ENCODE results near the gene HSPA4L. TPM values are rescaled to one million over a fixed set of nuclear protein-coding genes. Genes with fewer than 3 reads are reported as not detected.

Gene HSPA4L
- total RNA-seq, 1 donor from 2014 or later = 1.6 TPM

- Histone ChIP-seq H3K36me3 (ENCODE audit: control insufficient read depth in 3 of 3, insufficient read depth in 3 of 3, low read length in 3 of 3) (no peaks in the 10 kb centered on the region), H3K27me3 (ENCODE audit: control insufficient read depth in 3 of 3, insufficient read depth in 3 of 3, low read length in 3 of 3) (no peaks in the 10 kb centered on the region), H3K9me3 (ENCODE audit: control insufficient read depth in 3 of 3, low read length in 3 of 3) (peaks cover 0 to 2% (median 0%) of the 10 kb centered on the region in 3 donors), H3K27ac (ENCODE audit: low read depth, low read length) (no peak overlapping the region), H3K9ac (ENCODE audit: low read depth in 1 of 3, low read length in 3 of 3) (no peak overlapping the region), H3K4me3 (ENCODE audit: low read length in 3 of 3) (no peak overlapping the region), H3K4me1 (ENCODE audit: control insufficient read depth in 3 of 3, insufficient read depth in 3 of 3, low read length in 3 of 3) (no peaks in the 10 kb centered on the region)
Observed at GRCh38 chr4:127856196-127856812, 74.2 kb downstream of the HSPA4L start.

- Histone ChIP-seq H3K27ac (ENCODE audit: low read depth, low read length) (no peak overlapping the region), H3K9ac (ENCODE audit: low read depth in 1 of 3, low read length in 3 of 3) (no peak overlapping the region), H3K27me3 (ENCODE audit: control insufficient read depth in 3 of 3, insufficient read depth in 3 of 3, low read length in 3 of 3) (no peaks in the 10 kb centered on the region), H3K4me3 (ENCODE audit: low read length in 3 of 3) (no peak overlapping the region), H3K36me3 (ENCODE audit: control insufficient read depth in 3 of 3, insufficient read depth in 3 of 3, low read length in 3 of 3) (no peaks in the 10 kb centered on the region), H3K4me1 (ENCODE audit: control insufficient read depth in 3 of 3, insufficient read depth in 3 of 3, low read length in 3 of 3) (no peaks in the 10 kb centered on the region), H3K9me3 (ENCODE audit: control insufficient read depth in 3 of 3, low read length in 3 of 3) (peaks cover 0 to 2% (median 0%) of the 10 kb centered on the region in 3 donors)
Observed at GRCh38 chr4:127856813-127857447, 74.8 kb downstream of the HSPA4L start.

GRCh38 chr4:127857641-127858040 is 75.5 kb downstream of the HSPA4L start:
- no peak overlapping the region for H3K4me3 ChIP-seq (ENCODE audit: low read length in 3 of 3)
- H3K9me3 ChIP-seq (ENCODE audit: control insufficient read depth in 3 of 3, low read length in 3 of 3) = peaks cover 0 to 2% (median 0%) of the 10 kb centered on the region in 3 donors
- H3K9ac ChIP-seq (ENCODE audit: low read depth in 1 of 3, low read length in 3 of 3) = no peak overlapping the region
- H3K36me3 ChIP-seq (ENCODE audit: control insufficient read depth in 3 of 3, insufficient read depth in 3 of 3, low read length in 3 of 3) = no peaks in the 10 kb centered on the region
- H3K27me3 ChIP-seq (ENCODE audit: control insufficient read depth in 3 of 3, insufficient read depth in 3 of 3, low read length in 3 of 3) = no peaks in the 10 kb centered on the region
- no peak overlapping the region for H3K27ac ChIP-seq (ENCODE audit: low read depth, low read length)
- H3K4me1 ChIP-seq (ENCODE audit: control insufficient read depth in 3 of 3, insufficient read depth in 3 of 3, low read length in 3 of 3) = no peaks in the 10 kb centered on the region

GRCh38 chr4:127868196-127868595 is 86.1 kb downstream of the HSPA4L start:
- H3K4me1 ChIP-seq (ENCODE audit: control insufficient read depth in 3 of 3, insufficient read depth in 3 of 3, low read length in 3 of 3) = no peaks in the 10 kb centered on the region
- H3K4me3 ChIP-seq (ENCODE audit: low read length in 3 of 3) = no peak overlapping the region
- peaks cover 0 to 3% (median 0%) of the 10 kb centered on the region in 3 donors for H3K9me3 ChIP-seq (ENCODE audit: control insufficient read depth in 3 of 3, low read length in 3 of 3)
- H3K27me3 ChIP-seq (ENCODE audit: control insufficient read depth in 3 of 3, insufficient read depth in 3 of 3, low read length in 3 of 3) = no peaks in the 10 kb centered on the region
- no peak overlapping the region for H3K9ac ChIP-seq (ENCODE audit: low read depth in 1 of 3, low read length in 3 of 3)
- no peaks in the 10 kb centered on the region for H3K36me3 ChIP-seq (ENCODE audit: control insufficient read depth in 3 of 3, insufficient read depth in 3 of 3, low read length in 3 of 3)
- H3K27ac ChIP-seq (ENCODE audit: low read depth, low read length) = no peak overlapping the region

- Histone ChIP-seq H3K36me3 (ENCODE audit: control insufficient read depth in 3 of 3, insufficient read depth in 3 of 3, low read length in 3 of 3) (no peaks in the 10 kb centered on the region), H3K4me3 (ENCODE audit: low read length in 3 of 3) (no peak overlapping the region), H3K27ac (ENCODE audit: low read depth, low read length) (no peak overlapping the region), H3K27me3 (ENCODE audit: control insufficient read depth in 3 of 3, insufficient read depth in 3 of 3, low read length in 3 of 3) (no peaks in the 10 kb centered on the region), H3K4me1 (ENCODE audit: control insufficient read depth in 3 of 3, insufficient read depth in 3 of 3, low read length in 3 of 3) (no peaks in the 10 kb centered on the region), H3K9ac (ENCODE audit: low read depth in 1 of 3, low read length in 3 of 3) (no peak overlapping the region), H3K9me3 (ENCODE audit: control insufficient read depth in 3 of 3, low read length in 3 of 3) (peaks cover 0 to 3% (median 0%) of the 10 kb centered on the region in 3 donors)
Observed at GRCh38 chr4:127870281-127870680, 88.2 kb downstream of the HSPA4L start.

GRCh38 chr4:127870688-127871087 is 88.6 kb downstream of the HSPA4L start:
- H3K9ac ChIP-seq (ENCODE audit: low read depth in 1 of 3, low read length in 3 of 3) = no peak overlapping the region
- H3K27me3 ChIP-seq (ENCODE audit: control insufficient read depth in 3 of 3, insufficient read depth in 3 of 3, low read length in 3 of 3) = no peaks in the 10 kb centered on the region
- no peaks in the 10 kb centered on the region for H3K36me3 ChIP-seq (ENCODE audit: control insufficient read depth in 3 of 3, insufficient read depth in 3 of 3, low read length in 3 of 3)
- peaks cover 0 to 3% (median 0%) of the 10 kb centered on the region in 3 donors for H3K9me3 ChIP-seq (ENCODE audit: control insufficient read depth in 3 of 3, low read length in 3 of 3)
- H3K4me3 ChIP-seq (ENCODE audit: low read length in 3 of 3) = no peak overlapping the region
- H3K27ac ChIP-seq (ENCODE audit: low read depth, low read length) = no peak overlapping the region
- no peaks in the 10 kb centered on the region for H3K4me1 ChIP-seq (ENCODE audit: control insufficient read depth in 3 of 3, insufficient read depth in 3 of 3, low read length in 3 of 3)

GRCh38 chr4:127875791-127876190 is 93.7 kb downstream of the HSPA4L start:
- no peak overlapping the region for H3K4me3 ChIP-seq (ENCODE audit: low read length in 3 of 3)
- H3K9me3 ChIP-seq (ENCODE audit: control insufficient read depth in 3 of 3, low read length in 3 of 3) = peaks cover 0 to 3% (median 0%) of the 10 kb centered on the region in 3 donors
- no peak overlapping the region for H3K27ac ChIP-seq (ENCODE audit: low read depth, low read length)
- H3K4me1 ChIP-seq (ENCODE audit: control insufficient read depth in 3 of 3, insufficient read depth in 3 of 3, low read length in 3 of 3) = peaks cover 0 to under 1% (median 0%) of the 10 kb centered on the region in 3 donors
- H3K36me3 ChIP-seq (ENCODE audit: control insufficient read depth in 3 of 3, insufficient read depth in 3 of 3, low read length in 3 of 3) = no peaks in the 10 kb centered on the region
- H3K9ac ChIP-seq (ENCODE audit: low read depth in 1 of 3, low read length in 3 of 3) = no peak overlapping the region
- H3K27me3 ChIP-seq (ENCODE audit: control insufficient read depth in 3 of 3, insufficient read depth in 3 of 3, low read length in 3 of 3) = no peaks in the 10 kb centered on the region

GRCh38 chr4:127880763-127881562 is 98.8 kb downstream of the HSPA4L start, which contains the start of gene PLK4:
PLK4 (plus strand) TSS chr4:127880893; CDS start chr4:127881135, 242 bp downstream.
- peak within 1 kb of the TSS; percentile 39 for H3K27ac ChIP-seq (ENCODE audit: low read depth, low read length)
- no peaks in the 10 kb centered on the region for H3K9me3 ChIP-seq (ENCODE audit: control insufficient read depth in 3 of 3, low read length in 3 of 3)
- peaks cover 5 to 10% (median 7%) of the 10 kb centered on the region in 3 donors for H3K4me1 ChIP-seq (ENCODE audit: control insufficient read depth in 3 of 3, insufficient read depth in 3 of 3, low read length in 3 of 3)
- H3K4me3 ChIP-seq (ENCODE audit: low read length in 3 of 3) = peak within 1 kb of the TSS; percentile 89 to 93 (median 89)
- no peaks in the 10 kb centered on the region for H3K36me3 ChIP-seq (ENCODE audit: control insufficient read depth in 3 of 3, insufficient read depth in 3 of 3, low read length in 3 of 3)
- no peaks in the 10 kb centered on the region for H3K27me3 ChIP-seq (ENCODE audit: control insufficient read depth in 3 of 3, insufficient read depth in 3 of 3, low read length in 3 of 3)
- H3K9ac ChIP-seq (ENCODE audit: low read depth in 1 of 3, low read length in 3 of 3) = peak within 1 kb of the TSS; percentile 72 to 83 (median 80)

- Histone ChIP-seq H3K27ac (ENCODE audit: low read depth, low read length) (no peak overlapping the region), H3K9ac (ENCODE audit: low read depth in 1 of 3, low read length in 3 of 3) (peak overlapping the region; percentile 72 to 83 (median 80)), H3K4me3 (ENCODE audit: low read length in 3 of 3) (peak overlapping the region; percentile 89 to 93 (median 89)), H3K27me3 (ENCODE audit: control insufficient read depth in 3 of 3, insufficient read depth in 3 of 3, low read length in 3 of 3) (no peaks in the 10 kb centered on the region), H3K4me1 (ENCODE audit: control insufficient read depth in 3 of 3, insufficient read depth in 3 of 3, low read length in 3 of 3) (peaks cover 5 to 10% (median 7%) of the 10 kb centered on the region in 3 donors), H3K36me3 (ENCODE audit: control insufficient read depth in 3 of 3, insufficient read depth in 3 of 3, low read length in 3 of 3) (no peaks in the 10 kb centered on the region), H3K9me3 (ENCODE audit: control insufficient read depth in 3 of 3, low read length in 3 of 3) (no peaks in the 10 kb centered on the region)
Observed at GRCh38 chr4:127881563-127881864, 99.4 kb downstream of the HSPA4L start.

- Histone ChIP-seq H3K4me3 (ENCODE audit: low read length in 3 of 3) (no peak overlapping the region), H3K9me3 (ENCODE audit: control insufficient read depth in 3 of 3, low read length in 3 of 3) (no peaks in the 10 kb centered on the region), H3K27ac (ENCODE audit: low read depth, low read length) (no peak overlapping the region), H3K9ac (ENCODE audit: low read depth in 1 of 3, low read length in 3 of 3) (no peak overlapping the region), H3K4me1 (ENCODE audit: control insufficient read depth in 3 of 3, insufficient read depth in 3 of 3, low read length in 3 of 3) (no peaks in the 10 kb centered on the region), H3K36me3 (ENCODE audit: control insufficient read depth in 3 of 3, insufficient read depth in 3 of 3, low read length in 3 of 3) (no peaks in the 10 kb centered on the region), H3K27me3 (ENCODE audit: control insufficient read depth in 3 of 3, insufficient read depth in 3 of 3, low read length in 3 of 3) (no peaks in the 10 kb centered on the region)
Observed at GRCh38 chr4:127888559-127888958, 106.4 kb downstream of the HSPA4L start.

Measured in skeletal muscle tissue (tissue), 4 donors.